Stomach (tissue), 9 donors: ENCODE data around the gene ACOXL. TPM values are rescaled to one million over a fixed set of nuclear protein-coding genes. Genes with fewer than 3 reads are reported as not detected.

Source experiments
- DNase-seq, 2 donors: peaks; one replicate each; pipeline versions ENCODE4 v3.0.0 to v3.0.0-alpha.2; 2013 to 2019
- H3K27ac ChIP-seq, 5 donors: fragments of 200-600 bp in 4 of 5; sonication (generic) in 4 of 5; one replicate each; pipeline ENCODE4 v1.5.1; 2013 to 2019; ENCODE audit warnings: mild to moderate bottlenecking in 1 of 5, moderate library complexity in 1 of 5
- H3K27me3 ChIP-seq, 3 donors: fragments of 200-600 bp; sonication (generic); one replicate each; pipeline ENCODE4 v1.5.1; 2017 to 2019; ENCODE audit warnings: mixed run types in 1 of 3
- H3K36me3 ChIP-seq, 4 donors: fragments of 200-600 bp; sonication (generic); 1 replicate in 3 of 4; 2 replicates in 1 of 4; pipeline ENCODE4 v1.5.1; 2016 to 2019
- H3K4me1 ChIP-seq, 4 donors: fragments of 200-600 bp; sonication (generic); one replicate each; pipeline ENCODE4 v1.5.1; 2016 to 2019
- H3K4me3 ChIP-seq, 4 donors: fragments of 200-600 bp; sonication (generic) in 3 of 4; one replicate each; pipeline ENCODE4 v1.5.1; 2016 to 2019; ENCODE audit warnings: mild to moderate bottlenecking in 1 of 4
- H3K9me3 ChIP-seq, 4 donors: fragments of 200-600 bp; sonication (generic); one replicate each; pipeline ENCODE4 v1.5.1; 2016 to 2019
- CTCF ChIP-seq, 7 experiments: fragments of 450-650 bp in 4 of 7; fragments of 200-600 bp in 3 of 7; sonication (generic) in 3 of 7; IDR thresholded peaks; one replicate each; pipeline ENCODE4 v1.5.1; 2016 to 2019; ENCODE audit warnings: antibody characterized with exemption in 7 of 7, control low read depth in 2 of 7, mild to moderate bottlenecking in 1 of 7
- EP300 ChIP-seq: sonication (generic); formaldehyde crosslinking; IDR thresholded peaks from one replicate; pipeline ENCODE4 v1.6.1; 2017; ENCODE audit warnings: antibody characterized with exemption
- POLR2A ChIP-seq, 4 donors: fragments of 450-650 bp; IDR thresholded peaks; one replicate each; pipeline ENCODE4 v1.6.1; 2016; ENCODE audit warnings: antibody characterized with exemption in 4 of 4, control low read depth in 2 of 4, mild to moderate bottlenecking in 1 of 4, moderate library complexity in 1 of 4
- POLR2AphosphoS5 ChIP-seq, 3 donors: sonication (generic); formaldehyde crosslinking; IDR thresholded peaks; one replicate each; pipeline ENCODE4 v1.6.1; 2016; ENCODE audit warnings: antibody characterized with exemption in 3 of 3
- WGBS, 5 donors: extraction: QIAGEN DNeasy Blood & Tissue Kit in 3 of 5; methylation state at CpG; one replicate each; pipeline versions ENCODE4 v1.1.5 to v1.1.7; 2013 to 2018; 5-methylcytosine and 5-hydroxymethylcytosine counted together
- intact Hi-C: fragments of 100-400 bp; cut with DNase I; formaldehyde crosslinking; loops from one replicate; pipeline ENCODE4 v1.15.1; 2023; ENCODE audit warnings: low total_unique reads
- polyA plus RNA-seq, 3 donors: library from polyadenylated mRNA; stranded (reverse); fragments of 200-250 nt; gene quantifications; one replicate each; pipeline ENCODE4 v1.2.3, GENCODE V29; 2013
- total RNA-seq, 5 donors: library from RNA; depleted of rRNA; stranded (reverse); fragments of >200 nt; gene quantifications; one replicate each; pipeline versions ENCODE4 v1.1.0 to v1.2.3, GENCODE V29; 2014 to 2016
- donor health status: healthy with polysubstance abuse.
- donor health status: Bipolar disorder and iron deficiency.
- donor health status: healthy.

Gene ACOXL
- total and polyA plus RNA-seq, 8 donors: 0.10 to 1.3 (median 0.45) TPM; not detected in 3

GRCh38 chr2:110752871-110753270 lies 20.5 kb downstream of the ACOXL start:
- Histone ChIP-seq H3K4me1 (peaks cover 0 to 11% (median 7%) of the 10 kb centered on the region in 4 donors), H3K9me3 (no peaks in the 10 kb centered on the region), H3K27ac (no peak overlapping the region), H3K36me3 (no peaks in the 10 kb centered on the region), H3K27me3 (peaks cover 0 to 5% (median 0%) of the 10 kb centered on the region in 3 donors), H3K4me3 (no peak overlapping the region)
- no peak for DNase-seq
- 91 to 94% (median 93%) methylated on average over 2 of the region's 2 CpGs for WGBS, 5 donors
- TF ChIP-seq EP300 (no peak), POLR2A (IDR thresholded peaks at IDR 0.05) (no peak), CTCF (IDR thresholded peaks at IDR 0.05) (no peak), POLR2AphosphoS5 (IDR thresholded peaks at IDR 0.05) (no peak)
- intact Hi-C loops: no loop called here

GRCh38 chr2:110755491-110756078 lies 23.2 kb downstream of the ACOXL start:
- Histone ChIP-seq H3K27ac (no peak overlapping the region), H3K4me1 (no peaks in the 10 kb centered on the region), H3K27me3 (no peaks in the 10 kb centered on the region), H3K4me3 (no peak overlapping the region), H3K36me3 (no peaks in the 10 kb centered on the region), H3K9me3 (peaks cover 0 to 21% (median 19%) of the 10 kb centered on the region in 4 donors)
- TF ChIP-seq CTCF (IDR thresholded peaks at IDR 0.05): peak in 5 of 7 experiments; percentile 4 to 76 (median 35)
- no peak for TF ChIP-seq POLR2A (IDR thresholded peaks at IDR 0.05)
- intact Hi-C loops: no loop called here
- 16 to 34% (median 23%) methylated on average over 4 of the region's 4 CpGs for WGBS, 5 donors
- DNase-seq: peak in 1 of 2 donors; percentile 14

- intact Hi-C loops: no loop called here
- H3K27me3 ChIP-seq: no peaks in the 10 kb centered on the region
- no peak overlapping the region for H3K27ac ChIP-seq
- no peak for DNase-seq
- H3K9me3 ChIP-seq: peaks cover 0 to 21% (median 19%) of the 10 kb centered on the region in 4 donors
- TF ChIP-seq POLR2AphosphoS5 (IDR thresholded peaks at IDR 0.05): no peak
- TF ChIP-seq POLR2A (IDR thresholded peaks at IDR 0.05): no peak
- 83 to 93% (median 91%) methylated on average over 2 of the region's 2 CpGs for WGBS, 5 donors
- no peak overlapping the region for H3K4me3 ChIP-seq
- no peaks in the 10 kb centered on the region for H3K4me1 ChIP-seq
- H3K36me3 ChIP-seq: no peaks in the 10 kb centered on the region
Observed at GRCh38 chr2:110759411-110759810, 27.0 kb downstream of the ACOXL start.

GRCh38 chr2:110764931-110765330 lies 32.6 kb downstream of the ACOXL start:
- no peaks in the 10 kb centered on the region for H3K27me3 ChIP-seq
- H3K4me3 ChIP-seq: no peak overlapping the region
- H3K27ac ChIP-seq: no peak overlapping the region
- intact Hi-C loops: no loop called here
- no peaks in the 10 kb centered on the region for H3K36me3 ChIP-seq
- no peaks in the 10 kb centered on the region for H3K4me1 ChIP-seq
- DNase-seq: no peak
- TF ChIP-seq POLR2AphosphoS5 (IDR thresholded peaks at IDR 0.05): no peak
- no peak for TF ChIP-seq POLR2A (IDR thresholded peaks at IDR 0.05)
- TF ChIP-seq CTCF (IDR thresholded peaks at IDR 0.05): no peak
- WGBS, 5 donors: 87 to 96% (median 92%) methylated on average over 1 of the region's 1 CpG
- H3K9me3 ChIP-seq: peaks cover 0 to 5% (median 4%) of the 10 kb centered on the region in 4 donors

GRCh38 chr2:110766291-110766690 lies 33.9 kb downstream of the ACOXL start:
- Histone ChIP-seq H3K27me3 (no peaks in the 10 kb centered on the region), H3K9me3 (no peaks in the 10 kb centered on the region), H3K4me3 (no peak overlapping the region), H3K4me1 (peaks cover 8 to 13% (median 11%) of the 10 kb centered on the region in 4 donors), H3K27ac (no peak overlapping the region), H3K36me3 (no peaks in the 10 kb centered on the region)
- intact Hi-C loops: no loop called here
- no peak for DNase-seq
- whole genome bisulfite sequencing, 5 donors: 72 to 89% (median 86%) methylated on average over 3 of the region's 3 CpGs
- TF ChIP-seq POLR2AphosphoS5 (IDR thresholded peaks at IDR 0.05) (no peak), POLR2A (IDR thresholded peaks at IDR 0.05) (no peak), EP300 (no peak), CTCF (IDR thresholded peaks at IDR 0.05) (no peak)
